GM19467 (cell line): Measurements from ENCODE around the gene ROR2.

Experiments
- ATAC-seq: cut with Tn5 transposase; IDR thresholded peaks from one replicate; pipeline ENCODE4 v1.9.1; 2021; ENCODE audit warnings: mild to moderate bottlenecking, moderate library complexity; ENCODE audit not compliant: unreplicated experiment

Gene ROR2

DNA sequence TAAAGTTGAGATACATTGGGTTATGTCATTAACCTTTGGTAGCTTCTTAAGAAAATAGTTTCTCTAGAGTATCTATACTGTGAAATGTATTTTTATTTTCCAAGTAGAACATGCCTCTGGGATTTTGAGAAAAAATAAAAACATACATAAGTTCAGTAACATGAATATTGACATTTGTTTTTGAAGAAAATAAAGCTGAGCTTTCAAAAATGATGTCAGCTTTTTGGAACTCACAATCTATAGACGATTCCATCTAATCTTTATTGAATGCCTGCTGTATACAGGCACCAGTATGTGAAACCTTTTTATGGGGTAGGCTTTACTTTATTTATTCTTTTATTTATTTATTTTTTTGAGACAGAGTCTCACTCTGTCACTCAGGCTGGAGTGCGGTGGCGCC lies 350.5 kb downstream of the ROR2 start:
- no peak for ATAC-seq

GRCh38 chr9:91591627-91592026 lies 358.4 kb downstream of the ROR2 start:
- no peak for ATAC-seq

GRCh38 chr9:91589101-91589553 lies 360.9 kb downstream of the ROR2 start:
- no peak for ATAC-seq

GRCh38 chr9:91586282-91586681 lies 363.7 kb downstream of the ROR2 start:
- no peak for ATAC-seq

- ATAC-seq, result no peak
Observed at GRCh38 chr9:91583966-91584365, 366.1 kb downstream of the ROR2 start.

- ATAC-seq, result no peak
Observed at GRCh38 chr9:91583161-91583875, 366.7 kb downstream of the ROR2 start.

DNA sequence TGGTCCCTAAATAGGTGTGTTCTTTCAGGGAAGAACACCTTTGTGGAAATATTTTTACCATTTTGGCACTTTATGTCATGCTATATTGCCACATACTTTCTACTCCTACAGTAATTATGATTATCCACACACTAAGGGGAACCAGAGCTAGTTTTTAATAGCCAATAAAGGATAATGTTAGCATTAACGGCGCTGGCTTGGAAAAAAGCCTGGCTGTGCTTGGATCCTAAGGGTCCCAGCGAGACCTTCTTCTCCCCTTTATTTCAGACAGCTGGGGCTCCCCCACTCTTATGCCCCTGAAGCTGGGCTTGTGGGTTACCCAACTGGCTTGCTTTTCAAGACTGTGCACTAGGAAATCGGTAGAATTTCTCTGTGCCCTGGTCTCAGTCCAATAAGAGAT lies 367.8 kb downstream of the ROR2 start:
- ATAC-seq, result no peak

- no peak for ATAC-seq
Observed at GRCh38 chr9:91580136-91580535, 369.9 kb downstream of the ROR2 start.

DNA sequence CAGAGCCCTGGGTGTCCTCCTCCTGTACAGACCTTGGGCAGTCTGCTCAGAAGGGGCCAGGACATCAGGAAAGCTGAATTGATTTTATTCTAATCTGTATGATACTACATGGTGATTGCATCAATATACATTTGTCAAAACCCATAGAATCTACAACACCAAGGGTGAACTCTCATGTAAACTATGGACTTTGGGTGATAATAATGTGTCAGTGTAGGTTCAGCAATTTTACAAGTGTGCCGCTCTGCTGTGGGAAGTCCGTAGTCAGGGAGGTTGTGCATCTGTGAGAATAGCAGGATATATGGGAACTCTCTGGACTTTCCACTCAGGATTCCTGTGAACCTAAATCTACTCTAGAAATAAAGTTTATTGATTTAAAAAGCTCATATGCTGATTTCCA lies 371.1 kb downstream of the ROR2 start:
- no peak for ATAC-seq

GRCh38 chr9:91577633-91578061 lies 372.4 kb downstream of the ROR2 start:
- ATAC-seq, result no peak

DNA sequence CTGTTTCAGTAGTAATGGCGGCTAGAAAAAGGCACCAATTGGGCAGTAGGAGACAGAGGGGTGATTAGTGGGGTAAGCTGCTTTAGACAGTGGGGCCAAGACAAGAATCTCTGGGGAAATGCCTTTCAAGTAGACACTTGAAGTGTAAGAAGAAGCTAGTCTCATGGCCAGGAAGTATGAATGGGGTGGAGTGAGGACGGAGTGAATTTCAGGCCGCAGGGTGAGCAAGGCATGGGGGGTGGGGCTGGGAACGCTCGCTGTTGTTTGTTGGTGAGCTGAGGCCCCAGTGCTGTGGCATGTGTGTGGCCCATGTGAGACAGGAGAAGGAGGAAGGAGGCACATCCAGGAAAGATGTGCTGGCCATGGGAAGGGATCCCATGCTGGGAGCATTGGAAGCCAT lies 377.2 kb downstream of the ROR2 start:
- ATAC-seq, result no peak

DNA sequence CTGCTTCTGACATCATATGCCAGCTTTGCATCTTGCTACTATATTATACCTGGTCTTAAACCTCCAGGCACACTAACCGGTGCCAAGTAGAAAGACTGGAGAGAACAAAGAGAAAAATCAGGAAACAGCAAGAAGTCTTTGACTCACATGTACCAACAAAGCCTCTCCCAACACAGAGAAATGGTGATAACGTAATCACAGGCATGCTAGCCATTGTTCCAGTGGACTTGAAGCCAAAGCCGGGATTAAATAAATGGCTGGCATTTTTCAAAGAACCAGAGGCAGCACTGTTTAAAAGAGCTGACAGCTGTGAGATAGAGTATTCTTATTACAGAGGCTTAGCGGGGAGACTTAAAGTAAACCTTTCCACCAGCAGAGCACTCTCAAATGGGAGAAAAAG lies 378.0 kb downstream of the ROR2 start:
- no peak for ATAC-seq

DNA sequence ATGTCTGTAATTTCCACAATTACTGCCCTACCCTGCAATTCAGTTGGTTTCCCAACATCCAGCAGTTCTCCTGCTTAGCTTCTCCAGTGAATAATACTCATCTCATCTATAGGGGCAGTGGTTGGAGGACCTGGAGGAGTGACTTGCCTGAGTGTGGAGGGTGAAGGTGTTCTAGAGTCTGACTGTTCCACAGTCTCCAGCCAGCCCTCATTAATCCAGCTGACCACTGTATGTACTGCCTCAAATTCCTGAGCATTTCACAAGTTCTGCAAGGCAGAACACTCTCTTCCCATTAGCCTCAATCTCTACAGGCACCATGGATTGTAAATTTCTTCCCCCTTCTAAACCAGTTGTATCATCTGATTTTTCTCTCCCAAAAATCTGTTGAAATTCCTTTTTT lies 379.0 kb downstream of the ROR2 start:
- ATAC-seq, result no peak

DNA sequence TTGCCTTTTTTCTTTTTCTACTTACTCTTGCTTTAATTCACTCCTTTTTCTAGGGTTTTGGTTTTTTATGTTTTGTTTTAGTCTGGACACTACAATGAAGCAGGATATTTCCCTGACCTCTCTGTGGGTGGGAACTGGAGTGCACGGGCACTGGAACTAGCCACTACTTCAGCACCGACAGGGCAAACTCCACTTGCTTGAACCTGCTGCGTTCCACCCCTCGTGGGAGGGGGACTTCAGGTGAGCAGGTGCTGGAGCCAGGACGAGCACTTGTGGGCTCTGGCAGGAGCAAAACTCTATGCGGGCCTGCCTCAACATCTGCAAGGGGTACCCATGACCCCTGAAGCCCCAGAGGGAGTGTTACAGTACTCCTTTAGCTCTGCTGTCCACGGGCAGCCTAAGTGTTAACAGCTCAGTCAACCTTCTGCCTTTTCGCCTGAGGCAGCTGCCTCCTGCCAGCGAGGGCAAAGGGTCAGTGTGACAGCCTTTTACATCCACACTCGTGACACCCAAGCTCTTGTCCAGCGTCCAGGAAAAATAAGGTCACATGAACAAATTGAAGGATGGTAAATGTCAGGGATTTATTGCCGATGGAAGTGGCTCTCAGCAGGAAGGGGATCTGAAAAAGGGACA lies 382.3 kb downstream of the ROR2 start:
- ATAC-seq, result no peak

GRCh38 chr9:91564081-91564670 lies 385.9 kb downstream of the ROR2 start:
- no peak for ATAC-seq

DNA sequence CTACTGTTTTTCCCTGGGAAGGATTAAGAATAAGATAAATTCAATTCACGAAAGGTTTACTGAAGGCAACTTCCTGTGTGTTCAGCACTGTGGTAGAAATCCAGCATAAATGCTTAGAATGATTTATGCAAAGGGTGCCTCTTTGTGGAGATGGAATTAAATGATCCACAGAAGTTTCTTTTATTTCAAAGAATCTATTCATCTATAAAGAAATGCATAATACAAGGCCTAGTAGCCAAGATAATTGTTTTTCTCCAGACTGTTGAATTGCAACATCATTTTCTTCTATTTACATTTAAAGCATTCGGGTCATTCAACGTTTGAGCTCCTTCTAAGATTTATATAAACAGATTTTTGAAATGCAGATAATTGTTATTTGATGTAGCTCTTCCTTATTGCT lies 387.6 kb downstream of the ROR2 start:
- no peak for ATAC-seq

DNA sequence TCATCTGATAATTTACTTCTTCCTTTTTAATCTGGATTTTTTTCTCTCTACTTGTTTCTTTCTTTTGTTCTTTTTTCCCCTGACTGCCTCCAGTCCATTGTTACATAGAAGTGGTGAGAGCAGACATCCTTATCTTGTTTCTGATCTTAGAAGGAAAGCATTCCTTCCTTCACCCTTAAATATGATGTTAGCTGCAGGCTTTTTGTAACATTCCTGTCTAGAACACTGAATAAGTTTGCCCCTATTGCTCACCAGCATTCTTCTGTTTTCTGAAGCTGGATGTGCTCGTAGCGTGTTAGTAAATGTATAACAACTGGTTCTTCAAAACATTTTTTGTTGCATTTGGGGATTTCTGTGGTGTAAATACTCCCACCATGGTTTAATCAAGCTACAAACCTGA lies 389.7 kb downstream of the ROR2 start:
- ATAC-seq, result no peak

GRCh38 chr9:91558879-91559278 lies 391.1 kb downstream of the ROR2 start:
- ATAC-seq, result no peak

DNA sequence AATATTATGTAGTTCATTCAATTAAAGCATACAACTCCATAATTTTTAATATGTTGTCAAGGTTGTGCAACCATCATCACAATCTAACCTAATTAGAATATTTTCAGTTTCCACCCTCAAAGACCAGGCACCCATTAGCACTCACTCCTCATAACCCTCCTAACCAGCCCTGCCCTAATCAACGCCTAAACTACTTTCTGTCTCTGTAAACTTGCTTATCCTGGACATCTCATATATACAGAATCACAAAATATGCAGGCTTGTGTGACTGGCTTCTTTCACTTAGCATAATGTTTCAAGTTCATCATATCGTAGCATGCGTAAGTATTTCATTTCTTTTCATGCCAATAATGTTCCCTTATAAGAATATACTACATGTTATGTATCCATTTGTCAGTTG lies 391.6 kb downstream of the ROR2 start:
- ATAC-seq, result no peak

DNA sequence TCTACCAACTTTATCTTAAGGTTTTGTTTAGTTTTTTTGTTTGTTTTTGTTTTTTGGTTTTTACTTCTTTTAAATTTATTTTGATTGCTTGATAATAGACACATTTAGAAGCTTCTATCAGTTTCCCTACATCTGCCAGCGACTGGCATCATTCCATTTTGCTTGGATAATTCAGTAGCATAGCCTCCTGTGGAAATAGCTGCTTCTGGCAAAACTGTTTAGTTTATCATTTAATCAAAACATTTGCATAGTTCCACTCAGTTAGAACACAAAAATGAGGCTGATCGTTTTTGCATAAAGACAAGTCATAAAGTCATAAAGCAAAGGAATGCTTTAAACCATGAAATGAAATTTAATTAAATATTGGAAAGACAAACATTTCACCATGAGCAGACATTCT lies 392.7 kb downstream of the ROR2 start:
- no peak for ATAC-seq

- no peak for ATAC-seq
Observed at GRCh38 chr9:91555132-91555531, 394.9 kb downstream of the ROR2 start.

GRCh38 chr9:91549177-91549576 lies 400.9 kb downstream of the ROR2 start:
- no peak for ATAC-seq
